Inflammatory macrophage treated with lipopolysaccharide for 1 hour (primary cell): Measurements from ENCODE around the gene PCSK2.
A peak's percentile ranks its signal among the peaks of the same experiment; 100 is the strongest.

Source experiments
- DNase-seq, 2 donors: peaks; one replicate each; pipeline ENCODE4 v3.0.0-alpha.2; 2020 to 2022

The PCSK2 gene

GRCh38 chr20:17456279-17456678 is 229.4 kb downstream of the PCSK2 start:
- no peak for DNase-seq

DNA sequence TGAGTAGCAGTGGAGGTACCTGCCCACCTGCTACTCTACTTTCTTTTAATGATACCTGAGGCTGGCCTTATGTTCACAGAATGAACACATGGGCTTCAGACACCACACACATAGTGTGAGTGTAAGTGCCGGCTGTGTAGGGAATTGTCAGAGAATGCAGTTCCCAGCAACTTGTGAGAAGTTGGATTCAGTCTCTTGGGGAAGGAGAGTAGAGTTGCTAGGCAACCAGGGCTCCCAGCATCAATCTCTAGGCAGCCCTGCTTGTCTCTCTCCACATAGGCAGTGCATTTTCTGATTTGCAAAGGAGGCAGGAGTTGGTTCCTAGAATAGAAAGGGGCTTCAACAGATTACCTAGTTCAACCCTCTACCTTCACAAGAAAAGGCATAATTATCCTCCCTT is 230.2 kb downstream of the PCSK2 start:
- DNase-seq = no peak

DNA sequence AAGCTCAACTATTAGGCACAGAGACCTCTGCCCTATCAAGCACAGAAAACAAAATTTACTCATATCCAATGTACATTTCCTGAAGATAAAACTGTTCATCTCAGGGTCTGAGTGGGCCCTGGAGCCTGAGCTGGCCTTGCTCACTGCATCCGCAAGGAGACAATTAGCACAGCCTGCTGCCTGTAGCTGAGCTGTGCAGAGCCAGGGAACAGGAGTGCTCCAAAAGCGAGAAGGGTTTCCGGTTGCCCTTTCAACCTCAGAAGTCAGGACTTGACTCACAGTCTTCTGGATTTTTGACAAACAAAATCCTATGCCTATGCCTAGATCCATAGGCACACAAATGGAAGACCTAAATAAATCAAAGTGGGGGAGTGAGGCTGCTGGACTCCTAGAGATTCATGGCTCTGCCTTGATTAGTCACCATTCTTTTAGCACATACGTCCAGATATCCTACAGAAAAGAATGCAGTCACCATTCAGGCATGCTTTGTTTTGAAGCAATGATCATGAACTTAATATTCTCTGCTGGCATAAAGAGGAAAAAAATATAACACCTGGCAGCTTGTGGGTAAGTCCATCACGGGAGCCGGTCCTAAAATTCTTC is 230.8 kb downstream of the PCSK2 start:
- no peak for DNase-seq

- DNase-seq = peak; percentile 6 to 15
Measured at GRCh38 chr20:17460119-17460518, 233.3 kb downstream of the PCSK2 start.

DNA sequence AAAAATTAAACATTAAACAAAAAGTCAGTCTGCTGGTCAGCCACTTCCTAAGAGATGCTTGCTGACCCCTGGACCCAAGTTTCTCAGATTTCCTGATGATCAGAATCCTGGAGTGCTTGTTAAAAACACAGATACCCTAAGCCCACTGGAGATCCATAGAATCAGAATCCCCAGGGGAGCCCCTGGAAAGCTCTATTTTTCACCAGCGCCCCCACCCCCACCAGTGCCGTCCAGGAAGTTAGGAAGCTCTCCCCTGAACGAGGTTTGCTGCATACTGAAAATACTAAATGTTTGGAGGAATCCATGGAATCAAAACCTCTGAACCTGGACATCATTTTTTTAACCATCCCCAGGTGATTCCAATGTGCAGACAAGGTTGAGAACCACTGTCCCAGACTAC is 235.1 kb downstream of the PCSK2 start:
- no peak for DNase-seq

DNA sequence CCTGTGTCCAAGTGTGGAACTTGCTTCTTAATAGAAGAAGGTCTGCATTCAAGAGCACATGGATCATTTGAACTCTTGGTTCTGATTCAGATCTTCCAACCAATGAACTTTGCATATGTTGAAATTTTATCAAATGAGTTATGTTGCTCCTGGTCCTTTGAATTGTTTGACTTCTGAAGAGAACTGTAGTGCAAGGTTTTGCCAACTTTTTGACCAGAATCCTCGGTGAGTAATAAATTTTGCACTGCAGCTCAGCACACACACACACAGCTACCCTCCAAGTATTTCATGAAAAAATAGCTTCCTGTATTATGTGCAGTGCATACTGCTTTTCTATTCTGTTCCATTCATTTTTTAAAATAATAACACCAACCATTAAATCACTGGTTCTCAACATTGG is 236.9 kb downstream of the PCSK2 start:
- no peak for DNase-seq

DNA sequence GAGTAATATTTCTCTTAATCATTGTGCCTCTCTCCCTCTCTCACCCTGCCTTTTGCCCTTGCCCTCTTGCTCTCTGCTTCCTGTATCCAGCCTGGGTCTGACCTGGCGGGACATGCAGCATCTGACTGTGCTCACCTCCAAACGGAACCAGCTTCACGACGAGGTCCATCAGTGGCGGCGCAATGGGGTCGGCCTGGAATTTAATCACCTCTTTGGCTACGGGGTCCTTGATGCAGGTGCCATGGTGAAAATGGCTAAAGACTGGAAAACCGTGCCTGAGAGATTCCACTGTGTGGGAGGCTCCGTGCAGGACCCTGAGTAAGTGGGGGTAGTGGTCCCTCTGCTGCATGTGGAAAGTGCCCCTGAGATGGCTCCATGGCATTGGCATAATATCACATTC is 238.4 kb downstream of the PCSK2 start:
- no peak for DNase-seq

DNA sequence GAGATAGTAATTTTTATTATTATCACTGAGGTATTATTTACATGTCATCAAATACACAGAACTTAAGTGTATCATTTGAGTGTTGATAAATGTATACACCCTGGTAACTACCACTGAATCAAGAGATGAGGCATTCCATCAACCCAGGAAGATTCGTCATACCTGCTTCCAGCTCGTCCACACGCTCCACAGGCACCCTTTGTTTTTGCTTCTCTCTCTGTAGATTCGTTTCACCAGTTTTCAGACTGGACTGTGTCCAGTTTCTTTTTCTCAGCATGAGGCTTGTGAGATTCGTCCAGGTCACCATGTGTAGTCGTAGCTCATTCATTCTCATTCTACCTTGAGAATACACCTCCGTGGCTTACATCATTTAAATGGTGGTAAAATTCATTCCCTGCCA is 239.8 kb downstream of the PCSK2 start:
- no peak for DNase-seq

GRCh38 chr20:17467120-17467655 is 240.3 kb downstream of the PCSK2 start:
- DNase-seq = no peak

DNA sequence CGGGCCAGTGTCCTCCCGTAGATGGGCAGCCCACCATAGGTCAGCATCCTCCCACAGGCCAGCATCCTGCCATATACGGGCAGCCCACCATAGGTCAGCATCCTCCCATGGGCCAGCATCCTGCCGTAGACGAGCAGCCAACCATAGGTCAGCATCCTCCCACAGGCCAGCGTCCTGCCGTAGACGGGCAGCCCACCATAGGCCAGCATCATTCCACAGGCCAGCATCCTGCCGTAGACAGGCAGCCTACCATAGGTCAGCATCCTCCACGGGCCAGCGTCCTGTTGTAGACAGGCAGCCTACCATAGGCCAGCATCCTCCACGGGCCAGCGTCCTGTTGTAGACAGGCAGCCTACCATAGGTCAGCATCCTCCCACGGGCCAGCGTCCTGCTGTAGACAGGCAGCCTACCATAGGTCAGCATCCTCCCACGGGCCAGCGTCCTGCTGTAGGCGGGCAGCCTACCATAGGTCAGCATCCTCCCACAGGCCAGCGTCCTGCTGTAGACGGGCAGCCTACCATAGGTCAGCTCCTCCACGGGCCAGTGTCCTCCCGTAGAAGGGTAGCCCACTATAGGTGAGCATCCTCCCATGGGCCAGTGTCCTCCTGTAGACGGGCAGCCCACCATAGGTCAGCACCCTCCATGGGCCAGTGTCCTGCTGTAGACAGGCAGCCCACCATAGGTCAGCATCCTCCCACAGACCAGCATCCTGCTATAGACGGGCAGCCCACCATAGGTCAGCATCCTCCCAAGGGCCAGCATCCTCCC is 241.4 kb downstream of the PCSK2 start:
- no peak for DNase-seq

DNA sequence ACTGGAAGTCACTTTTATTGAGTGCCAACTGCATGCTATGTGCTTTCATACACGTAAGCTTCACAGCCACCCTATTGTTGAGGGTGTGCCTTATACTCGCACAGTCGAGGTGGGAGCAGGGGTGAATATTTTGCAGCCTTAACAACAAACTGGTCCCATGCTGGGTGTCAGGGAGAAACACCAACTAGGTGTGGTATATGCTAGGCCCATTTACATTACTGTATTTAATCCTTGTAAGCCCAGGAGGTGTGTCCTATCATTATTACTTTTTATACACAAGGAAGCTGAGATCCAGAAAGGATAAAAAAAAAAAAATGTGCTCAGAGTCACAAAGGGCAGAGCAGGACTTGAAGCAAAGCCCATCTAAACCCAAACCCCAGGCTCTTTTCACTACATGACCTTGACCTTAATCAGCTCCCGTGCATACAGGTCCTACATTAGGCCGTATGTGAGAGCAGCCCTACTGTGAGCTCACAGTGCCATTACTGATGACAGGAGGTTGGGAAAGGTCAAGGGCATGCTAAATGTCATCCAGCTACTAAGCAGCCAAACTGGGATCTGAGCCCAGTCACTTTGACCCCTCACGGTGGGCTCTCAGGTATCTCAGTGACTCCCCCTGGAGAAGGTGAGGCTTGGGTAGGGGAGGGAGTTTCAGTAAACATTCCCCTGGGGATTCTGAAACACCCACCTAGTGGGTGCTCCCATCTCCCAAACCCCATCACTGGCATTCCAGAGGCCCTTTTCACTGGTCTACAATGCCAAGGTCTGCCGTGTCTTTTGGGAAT is 242.6 kb downstream of the PCSK2 start:
- DNase-seq = no peak

- no peak for DNase-seq
Measured at GRCh38 chr20:17470521-17470920, 243.7 kb downstream of the PCSK2 start.

- no peak for DNase-seq
Measured at GRCh38 chr20:17470973-17471372, 244.1 kb downstream of the PCSK2 start.

DNA sequence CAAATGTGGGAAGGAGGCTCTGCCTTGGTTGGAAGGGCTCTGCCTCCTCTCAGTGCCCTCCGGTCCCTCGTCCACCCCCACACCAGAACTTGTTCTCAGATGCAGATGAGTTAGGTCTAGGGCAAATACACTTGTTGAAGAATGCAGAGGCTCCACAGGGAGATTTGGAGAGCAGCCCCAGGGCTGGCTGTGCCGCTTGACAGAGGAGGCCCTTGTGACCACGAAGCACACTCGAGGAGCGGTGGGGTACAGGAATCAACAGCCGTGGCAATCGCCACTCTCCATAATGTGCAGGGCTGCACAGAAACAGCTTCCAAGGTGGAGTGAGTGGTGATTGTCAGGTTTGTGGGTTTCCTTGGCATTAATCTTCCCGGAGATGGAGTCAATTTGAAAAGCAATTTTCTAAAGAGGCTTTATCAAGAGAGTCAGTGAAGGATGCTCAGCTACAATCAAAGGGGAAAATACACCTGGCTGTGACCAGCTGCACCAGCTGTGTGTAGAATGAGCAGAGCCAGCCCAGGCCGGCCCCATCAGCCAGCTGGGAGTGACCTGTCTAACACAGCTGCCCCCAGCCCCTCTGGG is 244.9 kb downstream of the PCSK2 start:
- DNase-seq = no peak

DNA sequence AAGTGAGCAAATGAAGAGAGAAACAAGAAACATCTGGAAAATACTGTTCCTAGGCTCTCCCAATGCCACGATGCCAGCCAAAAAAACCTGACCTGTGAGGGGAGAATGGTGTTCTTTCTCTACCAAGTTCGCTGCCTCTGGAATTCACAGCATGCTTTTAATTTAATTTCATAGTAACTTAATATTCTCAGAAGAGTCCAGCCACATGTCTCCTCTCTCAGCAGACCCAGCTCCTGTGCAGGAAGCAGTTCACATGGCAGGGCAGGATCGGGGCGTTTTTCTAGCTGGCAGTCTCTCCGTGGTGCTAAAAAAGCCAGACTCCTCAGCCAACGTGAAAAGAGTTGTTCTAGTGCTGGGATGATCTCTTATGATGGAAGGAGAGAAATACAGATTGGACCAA is 246.8 kb downstream of the PCSK2 start:
- DNase-seq = no peak

- DNase-seq = no peak
Measured at GRCh38 chr20:17479063-17479657, 252.3 kb downstream of the PCSK2 start.

DNA sequence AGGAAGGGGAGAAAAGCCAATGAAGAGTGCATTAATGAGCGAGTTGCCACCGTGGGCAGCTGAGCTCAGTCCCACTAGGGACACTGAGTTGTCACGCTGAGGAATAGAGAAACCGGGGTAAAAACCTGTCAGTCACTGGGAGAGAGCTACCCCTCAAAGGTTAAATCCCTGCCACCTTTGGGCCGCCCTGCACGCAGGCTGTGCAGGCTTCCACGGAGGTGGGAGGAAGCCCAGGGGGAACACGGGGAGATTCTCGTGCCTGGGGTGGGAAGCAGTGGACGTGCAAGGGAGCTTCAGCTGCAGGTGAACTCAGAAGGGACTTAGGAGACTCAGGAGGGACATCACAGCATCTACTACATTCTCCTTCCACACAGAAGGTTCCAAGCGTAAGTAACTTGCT is 253.9 kb downstream of the PCSK2 start:
- no peak for DNase-seq

DNA sequence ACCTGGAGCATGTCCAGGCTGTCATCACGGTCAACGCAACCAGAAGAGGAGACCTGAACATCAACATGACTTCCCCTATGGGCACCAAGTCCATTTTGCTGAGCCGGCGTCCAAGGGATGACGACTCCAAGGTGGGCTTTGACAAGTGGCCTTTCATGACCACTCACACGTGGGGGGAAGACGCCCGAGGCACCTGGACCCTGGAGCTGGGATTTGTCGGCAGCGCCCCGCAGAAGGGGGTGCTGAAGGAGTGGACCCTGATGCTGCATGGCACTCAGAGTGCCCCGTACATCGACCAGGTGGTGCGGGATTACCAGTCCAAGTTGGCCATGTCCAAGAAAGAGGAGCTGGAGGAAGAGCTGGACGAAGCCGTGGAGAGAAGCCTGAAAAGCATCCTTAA is 254.8 kb downstream of the PCSK2 start:
- no peak for DNase-seq

DNA sequence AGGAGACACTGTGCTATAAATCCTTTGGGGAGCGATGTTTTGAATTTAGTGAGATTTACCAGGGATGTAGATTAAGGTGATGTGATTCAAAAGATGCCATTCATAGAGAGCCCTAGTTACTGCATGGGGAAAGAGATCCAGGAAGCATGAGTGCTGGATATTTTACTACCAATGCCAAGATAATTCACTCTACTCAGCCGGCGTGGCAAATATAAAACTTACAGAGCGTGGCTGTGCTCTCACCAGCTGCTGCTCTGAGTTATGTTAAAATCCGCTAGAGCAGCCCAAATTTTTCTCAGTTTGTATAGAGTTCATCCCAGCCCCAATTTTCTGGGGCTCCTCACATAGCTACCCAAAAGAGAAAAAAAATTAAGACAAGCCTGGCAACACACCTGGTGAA is 255.7 kb downstream of the PCSK2 start:
- no peak for DNase-seq

GRCh38 chr20:17485017-17485416 is 258.2 kb downstream of the PCSK2 start:
- DNase-seq = no peak

DNA sequence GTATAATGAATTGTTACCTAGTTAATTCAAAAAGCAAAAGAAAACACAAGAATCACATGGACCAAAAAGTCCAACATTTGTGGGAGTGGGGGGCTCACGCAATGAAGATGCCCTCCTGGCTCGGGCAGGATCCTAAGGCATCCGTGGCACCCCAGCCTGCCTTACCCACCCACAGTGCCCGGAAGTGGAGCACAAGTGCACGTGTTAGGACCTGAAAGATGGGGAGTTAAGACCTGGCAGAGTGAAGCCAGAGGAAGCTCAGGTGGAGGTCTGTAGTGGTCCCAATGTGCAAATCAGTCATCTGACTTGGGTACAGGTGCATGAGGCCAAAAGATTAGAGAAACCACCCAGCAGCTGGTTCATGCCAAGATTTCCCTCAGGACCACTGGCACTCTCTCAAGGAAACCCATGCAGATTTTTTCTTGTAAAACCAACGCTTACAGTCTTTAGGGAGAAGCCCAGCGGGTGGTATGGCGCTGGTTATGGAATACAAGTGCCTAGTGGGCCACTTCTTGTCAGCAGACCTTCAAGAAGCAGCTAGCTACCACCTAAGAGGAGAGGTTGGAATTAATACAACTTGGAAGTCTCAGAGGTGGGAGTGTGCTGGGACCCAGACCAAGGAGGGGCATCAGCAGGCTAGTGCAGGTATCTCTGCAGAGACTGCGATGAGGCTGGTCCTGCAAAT is 262.2 kb downstream of the PCSK2 start:
- no peak for DNase-seq

DNA sequence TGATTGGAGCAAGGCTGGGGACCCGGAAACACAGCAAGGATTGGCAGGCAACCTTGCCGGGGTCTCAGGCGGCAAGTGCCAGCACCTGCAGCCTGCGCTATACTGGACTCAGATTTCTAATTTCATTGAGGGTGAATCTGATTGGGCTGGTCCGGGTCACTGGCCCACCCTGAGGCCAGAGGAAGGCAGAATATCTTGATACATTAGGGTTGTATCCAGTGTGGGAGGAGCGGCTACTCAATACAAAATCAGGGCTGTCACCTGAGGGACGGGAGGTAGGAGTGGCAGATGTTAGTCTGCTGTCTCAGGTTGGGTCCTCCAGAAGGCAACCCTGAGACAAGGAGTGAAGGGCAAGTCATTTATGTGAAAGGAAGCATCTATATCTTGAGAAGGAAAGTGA is 263.7 kb downstream of the PCSK2 start:
- no peak for DNase-seq
